ENCODE data around the gene RPUSD1. TPM values are rescaled to one million over a fixed set of nuclear protein-coding genes. Genes with fewer than 3 reads are reported as not detected.

Gene RPUSD1
- total RNA-seq, 1 experiment from 2014 or later: 59.9 TPM

GRCh38 chr16:807347-808084 lies 19.3 kb upstream of the RPUSD1 start (continued):
- peak; percentile 44 for TF ChIP-seq ZBTB33 (IDR thresholded peaks at IDR 0.05; ENCODE audit: extremely low read depth, insufficient replicate concordance, low read length)

- ChIA-PET POLR2A (interaction anchor here (1.4 to 1.6 kb wide), 2 partner anchors 10 to 17 kb away, joined by 3 read pairs; partner anchors contain the start of genes CHTF18 and RPUSD1), RAD21 (ENCODE audit: low non-redundant PET in 1 of 2, low total read pairs in 2 of 2, uncharacterized antibody in 2 of 2, unreplicated experiment in 2 of 2) (no interaction called here), CTCF (no interaction called here)
- intact Hi-C loops (cut with micrococcal nuclease): no loop called here
- Histone ChIP-seq H3K27ac (ENCODE audit: low read depth, low read length) (no peak overlapping the region; the same call in 1 of the 2 replicates), H3K4me3 (replicated peaks in 1 of 2; ENCODE audit: low read depth in 1 of 2, low read length in 2 of 2) (no peak overlapping the region), H2AFZ (ENCODE audit: low read depth, low read length, poor library complexity, severe bottlenecking) (no peak overlapping the region), H3K9me3 (ENCODE audit: control insufficient read depth in 1 of 2, insufficient read depth in 1 of 2, low read depth in 1 of 2, low read length in 2 of 2) (no peaks in the 10 kb centered on the region; a peak in 1 of 4 replicates), H3K4me1 (ENCODE audit: control insufficient read depth in 1 of 2, insufficient read depth in 2 of 2, low read length in 2 of 2) (peaks cover 4 to 28% of the 10 kb centered on the region in 2 experiments; a peak in 3 of 4 replicates), H3K27me3 (ENCODE audit: insufficient read depth, low read length) (no peaks in the 10 kb centered on the region), H3K79me2 (ENCODE audit: insufficient read depth, low read length) (peaks cover 10% of the 10 kb centered on the region; the same call in 1 of the 2 replicates), H4K20me1 (ENCODE audit: insufficient read depth) (no peaks in the 10 kb centered on the region), H3K36me3 (ENCODE audit: control insufficient read depth in 1 of 2, insufficient read depth in 2 of 2, low read length in 2 of 2) (no peaks in the 10 kb centered on the region), H3K9me2 (ENCODE audit: insufficient read depth) (no peaks in the 10 kb centered on the region), H3K4me2 (ENCODE audit: low read length) (peak overlapping the region; percentile 93), H3K9ac (ENCODE audit: low read length) (no peak overlapping the region)
- TF ChIP-seq EZH2phosphoT487 (IDR thresholded peaks at IDR 0.05; ENCODE audit: borderline replicate concordance): no peak
- no peak for ATAC-seq
- no TSS peak for BruUV-seq (replicated peaks)
- DNase-seq (ENCODE audit: low read depth, low spot score): no peak
Measured at GRCh38 chr16:805474-805873, 17.3 kb upstream of the RPUSD1 start.

All from HCT116 (cell line).